Mononuclear cell (primary cell): ENCODE measurements around the gene CTDP1. TPM values are rescaled to one million over a fixed set of nuclear protein-coding genes. Genes with fewer than 3 reads are reported as not detected.

Experiments used
- H3K27me3 ChIP-seq: 2 replicates; pipeline ENCODE4 v1.6.0; 2011; ENCODE audit warnings: low read length, control low read depth; ENCODE audit not compliant: insufficient read depth
- H3K4me1 ChIP-seq: 2 replicates; pipeline ENCODE4 v1.5.1; 2011; ENCODE audit warnings: mild to moderate bottlenecking, low read length, control low read depth; ENCODE audit not compliant: insufficient read depth
- H3K4me3 ChIP-seq: 2 replicates; pipeline ENCODE4 v1.5.1; 2011; ENCODE audit warnings: mild to moderate bottlenecking, low read length, moderate library complexity
- H3K9me3 ChIP-seq: 2 replicates; pipeline ENCODE4 v1.5.1; 2011; ENCODE audit warnings: low read depth, mild to moderate bottlenecking, control low read depth, low read length
- total RNA-seq: library from RNA; depleted of rRNA; stranded (reverse); fragments of >200 nt; gene quantifications from one replicate; pipeline ENCODE4 v1.2.3, GENCODE V29; 2012

Gene CTDP1
- total RNA-seq = 34.8 TPM

- no peaks in the 10 kb centered on the region for H3K9me3 ChIP-seq
- peaks cover 59% of the 10 kb centered on the region for H3K4me1 ChIP-seq
- H3K4me3 ChIP-seq = peak within 1 kb of the TSS; percentile 86
- H3K27me3 ChIP-seq = no peaks in the 10 kb centered on the region
Observed at GRCh38 chr18:79679552-79680099, at the start of gene CTDP1. Gene CTDP1, plus strand, starts transcription at chr18:79679803. Its CDS starts 145 bp downstream, at chr18:79679948.

GRCh38 chr18:79630281-79631095 lies 49.1 kb upstream of the CTDP1 start:
- no peaks in the 10 kb centered on the region for H3K9me3 ChIP-seq
- no peaks in the 10 kb centered on the region for H3K27me3 ChIP-seq
- H3K4me1 ChIP-seq = peaks cover 7% of the 10 kb centered on the region
- H3K4me3 ChIP-seq = no peak overlapping the region

- Histone ChIP-seq H3K9me3 (no peaks in the 10 kb centered on the region), H3K27me3 (no peaks in the 10 kb centered on the region), H3K4me1 (peaks cover under 1% of the 10 kb centered on the region), H3K4me3 (no peak overlapping the region)
Observed at GRCh38 chr18:79631096-79631507, 48.5 kb upstream of the CTDP1 start.

- no peaks in the 10 kb centered on the region for H3K27me3 ChIP-seq
- H3K9me3 ChIP-seq = no peaks in the 10 kb centered on the region
- no peak overlapping the region for H3K4me3 ChIP-seq
- H3K4me1 ChIP-seq = no peaks in the 10 kb centered on the region
Observed at GRCh38 chr18:79631761-79632446, 47.7 kb upstream of the CTDP1 start.

- H3K4me1 ChIP-seq = no peaks in the 10 kb centered on the region
- H3K9me3 ChIP-seq = no peaks in the 10 kb centered on the region
- no peak overlapping the region for H3K4me3 ChIP-seq
- H3K27me3 ChIP-seq = peaks cover 3% of the 10 kb centered on the region
Observed at GRCh38 chr18:79632765-79633164, 46.8 kb upstream of the CTDP1 start.

- Histone ChIP-seq H3K4me1 (no peaks in the 10 kb centered on the region), H3K9me3 (no peaks in the 10 kb centered on the region), H3K27me3 (peaks cover 3% of the 10 kb centered on the region)
Observed at GRCh38 chr18:79634186-79634585, 45.4 kb upstream of the CTDP1 start.

GRCh38 chr18:79634593-79635426 lies 44.8 kb upstream of the CTDP1 start:
- Histone ChIP-seq H3K27me3 (peaks cover 3% of the 10 kb centered on the region), H3K9me3 (no peaks in the 10 kb centered on the region), H3K4me1 (no peaks in the 10 kb centered on the region), H3K4me3 (no peak overlapping the region)

More at GRCh38 chr18:79634186-79634585, 45.4 kb upstream of the CTDP1 start:
- no peak overlapping the region for H3K4me3 ChIP-seq

GRCh38 chr18:79635427-79635726 lies 44.2 kb upstream of the CTDP1 start:
- H3K4me1 ChIP-seq = no peaks in the 10 kb centered on the region
- no peak overlapping the region for H3K4me3 ChIP-seq
- peaks cover 3% of the 10 kb centered on the region for H3K27me3 ChIP-seq
- H3K9me3 ChIP-seq = no peaks in the 10 kb centered on the region

GRCh38 chr18:79637181-79637920 lies 42.3 kb upstream of the CTDP1 start:
- Histone ChIP-seq H3K4me1 (peaks cover under 1% of the 10 kb centered on the region), H3K27me3 (peaks cover 3% of the 10 kb centered on the region), H3K9me3 (no peaks in the 10 kb centered on the region), H3K4me3 (no peak overlapping the region)

- Histone ChIP-seq H3K9me3 (no peaks in the 10 kb centered on the region), H3K27me3 (peaks cover 3% of the 10 kb centered on the region), H3K4me1 (peaks cover 10% of the 10 kb centered on the region), H3K4me3 (no peak overlapping the region)
Observed at GRCh38 chr18:79637921-79638909, 41.4 kb upstream of the CTDP1 start.

GRCh38 chr18:79639072-79639829 lies 40.4 kb upstream of the CTDP1 start:
- Histone ChIP-seq H3K9me3 (no peaks in the 10 kb centered on the region), H3K4me1 (peaks cover 20% of the 10 kb centered on the region), H3K4me3 (no peak overlapping the region), H3K27me3 (peaks cover 3% of the 10 kb centered on the region)

GRCh38 chr18:79640064-79640672 lies 39.4 kb upstream of the CTDP1 start:
- Histone ChIP-seq H3K9me3 (no peaks in the 10 kb centered on the region), H3K27me3 (peaks cover 3% of the 10 kb centered on the region), H3K4me1 (peaks cover 20% of the 10 kb centered on the region), H3K4me3 (no peak overlapping the region)
